NCI-H345 treated with DMSO at 0.1 percent for 48 hours (cell line): ENCODE results near the gene BSCL2.
"Not testable (repeated sequence)": the region's sequence is repeated elsewhere in the genome, so short reads cannot be mapped to it uniquely, and the experiment has no call there.

Experiments used
- DNase-seq: peaks from one replicate; lab custom pipeline; 2025; ENCODE audit not compliant: unreplicated experiment; lab: John Stamatoyannopoulos, UW

The BSCL2 gene

GRCh38 chr11:62664405-62665074 lies 42.7 kb downstream of the BSCL2 start:
- peak; percentile 72 for DNase-seq

- no peak for DNase-seq
Measured at GRCh38 chr11:62656796-62657429, 50.3 kb downstream of the BSCL2 start.

- DNase-seq: no peak
Measured at GRCh38 chr11:62654297-62654696, 52.9 kb downstream of the BSCL2 start.

DNA sequence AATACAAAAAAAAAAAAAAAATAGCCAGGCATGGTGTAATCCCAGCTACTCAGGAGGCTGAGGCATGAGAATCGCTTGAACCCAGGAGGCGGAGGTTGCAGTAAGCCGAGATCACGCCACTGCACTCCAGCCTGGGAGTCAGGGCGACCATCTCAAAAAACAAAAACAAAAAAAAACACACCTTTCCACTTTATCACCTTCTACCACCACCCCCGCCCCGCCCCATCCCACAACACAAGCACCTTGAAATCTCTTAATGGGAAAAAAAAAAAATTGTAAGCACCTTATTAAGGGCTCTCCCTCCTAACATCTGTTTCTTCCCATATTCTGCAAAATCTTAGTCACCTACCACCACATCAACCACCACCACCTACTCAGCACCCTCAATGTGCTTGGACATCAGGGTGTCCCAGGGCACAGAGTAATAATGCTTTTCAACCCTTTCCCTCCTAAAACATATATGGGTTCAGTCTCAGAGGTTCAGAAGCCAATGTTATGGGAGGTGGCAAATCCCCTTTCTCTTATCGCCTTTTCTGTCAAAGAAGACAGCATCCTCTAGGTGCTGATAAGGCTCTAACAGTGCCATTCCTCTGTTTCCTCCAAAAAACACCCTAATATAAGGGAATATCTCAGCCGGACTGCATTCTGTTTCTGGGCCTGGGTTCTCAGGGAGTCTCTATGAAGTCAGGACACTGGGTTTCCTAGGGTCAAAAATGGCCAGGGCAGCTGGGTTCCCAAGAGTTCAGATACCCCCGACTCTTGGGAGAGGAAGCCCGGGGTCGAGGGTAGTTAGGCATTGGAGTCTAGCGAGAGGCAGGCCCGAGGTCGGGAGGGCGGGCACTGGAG lies 54.8 kb downstream of the BSCL2 start:
- no peak for DNase-seq

- not testable (repeated sequence) for DNase-seq
Measured at GRCh38 chr11:62650283-62650682, 56.9 kb downstream of the BSCL2 start.

- no peak for DNase-seq
Measured at GRCh38 chr11:62649486-62649885, 57.7 kb downstream of the BSCL2 start.

DNA sequence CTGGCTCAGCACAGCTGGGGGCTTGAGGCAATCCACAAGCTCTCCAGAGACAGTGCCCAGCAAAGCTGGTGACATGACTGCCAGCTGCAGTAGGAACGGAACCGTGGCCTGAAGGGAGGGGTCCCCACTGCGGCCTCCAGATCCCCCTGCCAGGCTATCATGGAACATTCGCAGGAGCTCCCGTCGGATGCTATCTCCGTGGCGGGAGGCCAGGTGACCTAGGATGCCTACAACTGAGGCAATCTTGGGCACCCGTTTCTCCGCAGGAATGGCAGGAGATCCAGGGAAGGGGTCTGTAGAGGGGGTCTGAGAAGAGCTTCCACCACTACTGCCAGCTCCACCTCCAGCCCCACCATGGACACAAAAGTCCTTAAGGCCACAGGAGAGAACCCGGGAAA lies 58.3 kb downstream of the BSCL2 start:
- no peak for DNase-seq

DNA sequence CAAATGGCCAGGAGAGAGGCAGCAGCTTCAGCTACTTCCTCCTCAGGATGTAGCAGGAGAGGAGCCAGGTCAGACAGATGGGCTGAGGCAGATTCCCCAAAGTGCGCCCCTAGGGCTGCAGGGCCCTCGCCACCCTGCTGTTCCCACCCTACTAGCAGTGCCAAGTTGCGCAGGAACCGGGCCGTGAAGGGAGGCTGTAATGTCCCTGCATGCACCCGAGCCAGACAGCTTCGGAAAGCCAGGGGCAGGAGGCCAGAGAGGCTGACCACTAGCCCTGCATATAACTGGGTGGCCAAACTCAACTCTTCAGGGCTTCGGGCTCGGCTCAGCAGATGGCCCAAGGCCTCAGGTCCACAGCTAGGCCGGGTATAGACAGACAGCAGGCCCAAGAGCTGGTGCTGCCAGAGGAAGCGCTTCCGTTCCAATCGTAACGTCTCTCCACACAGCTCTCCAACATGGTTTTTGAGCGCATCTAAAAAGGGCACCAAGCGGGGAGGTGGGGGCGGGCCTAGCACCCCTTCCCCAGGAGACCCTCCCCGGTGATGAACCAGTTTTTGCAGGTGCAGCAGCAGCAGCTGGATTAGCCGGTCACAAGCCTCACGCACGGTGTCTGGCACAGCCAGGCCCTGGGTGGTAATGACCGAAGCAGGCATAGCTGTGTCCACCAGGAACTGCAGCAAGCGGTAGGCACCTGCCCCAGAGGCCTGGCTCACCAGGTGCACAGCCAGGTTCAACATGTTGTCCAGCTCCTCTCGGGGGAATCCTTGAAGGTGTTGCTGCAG lies 58.8 kb downstream of the BSCL2 start:
- no peak for DNase-seq

DNA sequence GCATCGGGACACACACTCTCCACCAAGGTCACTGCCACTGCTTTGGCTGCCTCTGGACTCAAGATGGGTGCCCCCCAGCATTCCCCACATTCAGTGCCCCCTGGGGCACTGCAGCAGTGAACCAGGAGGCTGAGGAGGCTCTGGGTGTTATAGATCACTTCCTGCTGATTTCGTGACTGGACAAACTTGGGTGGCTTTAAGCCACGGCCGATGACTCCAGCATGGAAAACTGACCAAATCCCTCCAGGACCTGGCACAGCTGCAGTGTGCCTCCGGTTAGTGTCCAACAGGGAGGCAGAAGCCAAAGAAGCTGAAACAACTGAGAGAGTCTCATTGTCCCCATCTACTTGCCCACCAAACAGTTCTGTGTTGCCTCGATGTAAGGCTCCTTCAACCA lies 59.6 kb downstream of the BSCL2 start:
- no peak for DNase-seq

GRCh38 chr11:62646825-62647608 lies 60.2 kb downstream of the BSCL2 start:
- no peak for DNase-seq

- peak; percentile 97 for DNase-seq
Measured at GRCh38 chr11:62645946-62646824, 61.0 kb downstream of the BSCL2 start, which contains the start of gene GANAB. Gene GANAB (minus strand): TSS chr11:62646613. CDS start chr11:62646599, 14 bp downstream.

DNA sequence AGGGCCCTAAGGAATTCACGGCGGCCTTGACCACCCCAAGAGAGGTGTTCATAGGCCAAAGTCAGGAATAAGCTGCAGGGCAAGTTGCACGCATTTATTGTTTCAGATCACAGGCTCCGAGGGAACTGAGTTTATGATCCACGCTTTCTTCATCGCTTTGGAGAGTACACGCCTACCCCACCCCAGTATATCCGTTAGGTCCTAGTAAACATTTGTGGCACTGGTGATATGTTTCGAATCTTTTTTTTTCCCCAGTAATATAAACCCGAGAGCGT lies 61.6 kb downstream of the BSCL2 start:
- no peak for DNase-seq

DNA sequence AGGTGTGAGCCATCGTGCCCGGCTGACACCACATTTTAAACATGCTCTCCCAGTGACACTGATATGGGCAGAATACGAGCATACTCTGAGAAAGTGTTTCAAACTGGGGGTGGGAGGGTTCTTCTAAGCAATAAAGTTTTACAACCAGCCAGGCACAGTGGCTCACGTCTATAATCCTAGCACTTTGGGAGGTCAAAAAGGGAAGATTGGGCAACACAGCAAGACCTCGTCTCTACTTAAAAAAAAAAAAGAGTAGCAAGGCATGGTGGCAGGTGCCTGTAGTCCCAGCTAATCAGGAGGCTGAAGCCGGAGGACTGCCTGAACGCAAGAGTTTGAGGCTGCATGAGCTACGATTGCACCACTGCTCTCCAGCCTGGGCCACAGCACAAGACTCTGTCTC lies 63.0 kb downstream of the BSCL2 start:
- no peak for DNase-seq
